HTERT RPE-1 (cell line): ENCODE measurements around the gene SLC35B1.

ENCODE experiments used
- in situ Hi-C: fragments of 300-500 bp; cut with MboI; formaldehyde crosslinking; loops from 4 replicates; pipeline ENCODE4 v1.14.3; 2020; ENCODE audit warnings: low sequenced_read_pairs

SLC35B1 gene

GRCh38 chr17:49700960-49701359, 6.8 kb downstream of the SLC35B1 start:
- in situ Hi-C loops, result no loop called here

- in situ Hi-C loops, result loop anchor here (25.0 kb wide), 1 partner anchor 138 kb away; no protein-coding TSS in a partner anchor
Measured at GRCh38 chr17:49699966-49700575, 7.7 kb downstream of the SLC35B1 start.

GRCh38 chr17:49698005-49698404, 9.8 kb downstream of the SLC35B1 start:
- in situ Hi-C loops, result loop anchor here (25.0 kb wide), 1 partner anchor 136 kb away; no protein-coding TSS in a partner anchor

- in situ Hi-C loops, result loop anchor here (25.0 kb wide), 1 partner anchor 134 kb away; no protein-coding TSS in a partner anchor
Measured at GRCh38 chr17:49696233-49696761, 11.5 kb downstream of the SLC35B1 start.

- in situ Hi-C loops, result loop anchor here (25.0 kb wide), 1 partner anchor 133 kb away; no protein-coding TSS in a partner anchor
Measured at GRCh38 chr17:49695698-49696232, 12.0 kb downstream of the SLC35B1 start.

- in situ Hi-C loops, result loop anchor here (25.0 kb wide), 1 partner anchor 133 kb away; no protein-coding TSS in a partner anchor
Measured at GRCh38 chr17:49694847-49695697, 12.7 kb downstream of the SLC35B1 start.

GRCh38 chr17:49692751-49693150, 15.0 kb downstream of the SLC35B1 start:
- in situ Hi-C loops, result loop anchor here (25.0 kb wide), 1 partner anchor 130 kb away; no protein-coding TSS in a partner anchor

GRCh38 chr17:49691677-49692191, 16.0 kb downstream of the SLC35B1 start:
- in situ Hi-C loops, result loop anchor here (25.0 kb wide), 1 partner anchor 129 kb away; no protein-coding TSS in a partner anchor

GRCh38 chr17:49691086-49691676, 16.6 kb downstream of the SLC35B1 start:
- in situ Hi-C loops, result loop anchor here (25.0 kb wide), 1 partner anchor 129 kb away; no protein-coding TSS in a partner anchor

GRCh38 chr17:49690256-49690655, 17.5 kb downstream of the SLC35B1 start:
- in situ Hi-C loops, result loop anchor here (25.0 kb wide), 1 partner anchor 128 kb away; no protein-coding TSS in a partner anchor

- in situ Hi-C loops, result loop anchor here (25.0 kb wide), 1 partner anchor 127 kb away; no protein-coding TSS in a partner anchor
Measured at GRCh38 chr17:49688848-49689247, 18.9 kb downstream of the SLC35B1 start.

- in situ Hi-C loops, result loop anchor here (25.0 kb wide), 1 partner anchor 126 kb away; no protein-coding TSS in a partner anchor
Measured at GRCh38 chr17:49687878-49688491, 19.8 kb downstream of the SLC35B1 start.

GRCh38 chr17:49681106-49681979, 26.4 kb downstream of the SLC35B1 start:
- in situ Hi-C loops, result loop anchor here (25.0 kb wide), 1 partner anchor 119 kb away; no protein-coding TSS in a partner anchor

GRCh38 chr17:49680314-49680713, 27.4 kb downstream of the SLC35B1 start:
- in situ Hi-C loops, result loop anchor here (25.0 kb wide), 1 partner anchor 118 kb away; no protein-coding TSS in a partner anchor

GRCh38 chr17:49677933-49678847, 29.6 kb downstream of the SLC35B1 start, which contains the start of gene SPOP:
Gene SPOP, minus strand, starts transcription at chr17:49678097. Its CDS starts 55,287 bp downstream, at chr17:49622810.
- in situ Hi-C loops, result loop anchor here (25.0 kb wide), 1 partner anchor 116 kb away; no protein-coding TSS in a partner anchor

- in situ Hi-C loops, result loop anchor here (25.0 kb wide), 1 partner anchor 115 kb away; no protein-coding TSS in a partner anchor
Measured at GRCh38 chr17:49677134-49677932, 30.4 kb downstream of the SLC35B1 start.
